Parathyroid adenoma (tissue), 2 donors: Measurements from ENCODE around the gene GPRIN1.
A peak's percentile ranks its signal among the peaks of the same experiment; 100 is the strongest.

Experiments used
- H2AFZ ChIP-seq: fragments of 300-600 bp; sonication (generic); one replicate; pipeline ENCODE4 v1.7.0; 2017; ENCODE audit warnings: antibody characterized with exemption, mild to moderate bottlenecking
- H3K27ac ChIP-seq: fragments of 300-600 bp; sonication (generic); one replicate; pipeline ENCODE4 v1.7.0; 2017
- H3K27me3 ChIP-seq: fragments of 300-600 bp; sonication (generic); one replicate; pipeline ENCODE4 v1.7.0; 2017; ENCODE audit warnings: low read length; ENCODE audit not compliant: control insufficient read depth, insufficient read depth
- H3K36me3 ChIP-seq: fragments of 300-600 bp; sonication (generic); one replicate; pipeline ENCODE4 v1.7.0; 2017; ENCODE audit warnings: low read length; ENCODE audit not compliant: control insufficient read depth, insufficient read depth
- H3K4me1 ChIP-seq: fragments of 300-600 bp; sonication (generic); one replicate; pipeline ENCODE4 v1.7.0; 2017; ENCODE audit warnings: control low read depth
- H3K4me2 ChIP-seq: fragments of 300-600 bp; sonication (generic); one replicate; pipeline ENCODE4 v1.7.0; 2017; ENCODE audit warnings: low read length
- H3K4me3 ChIP-seq: fragments of 300-600 bp; sonication (generic); one replicate; pipeline ENCODE4 v1.7.0; 2017; ENCODE audit warnings: low read depth, low read length
- H3K79me2 ChIP-seq: fragments of 300-600 bp; sonication (generic); one replicate; pipeline ENCODE4 v1.7.0; 2017; ENCODE audit warnings: control low read depth
- H3K9ac ChIP-seq: fragments of 300-600 bp; sonication (generic); one replicate; pipeline ENCODE4 v1.7.0; 2017; ENCODE audit warnings: mild to moderate bottlenecking
- H3K9me3 ChIP-seq: fragments of 300-600 bp; sonication (generic); one replicate; pipeline ENCODE4 v1.7.0; 2017; ENCODE audit warnings: low read length; ENCODE audit not compliant: control insufficient read depth
- TF ChIP-seq, protein P1 (sequence below): fragments of 300-600 bp; sonication (generic); IDR thresholded peaks from one replicate; pipeline ENCODE4 v1.7.0; 2017; ENCODE audit warnings: antibody characterized with exemption, mild to moderate bottlenecking
- donor health status: primary hyperparathyroidism.

Gene GPRIN1

DNA sequence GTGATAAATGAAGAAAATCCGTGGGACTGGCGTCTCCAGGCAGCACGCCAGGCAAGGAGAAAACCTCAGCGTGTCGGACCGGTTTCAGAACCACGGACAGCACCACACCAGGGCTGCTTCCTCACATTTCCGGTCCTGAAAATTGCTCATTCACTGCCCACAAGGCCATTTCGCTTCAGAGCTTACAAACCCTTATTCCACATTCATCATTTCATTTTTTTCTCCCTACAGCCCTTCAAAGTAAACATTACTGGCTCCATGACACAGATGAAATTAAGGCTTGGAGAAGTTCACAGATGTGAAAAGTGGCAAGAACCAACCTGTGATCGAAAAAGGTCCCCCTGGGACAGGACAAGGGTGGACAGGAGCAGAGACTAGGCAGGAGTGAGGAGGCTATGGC is 1.5 kb upstream of the GPRIN1 start:
- no peaks in the 10 kb centered on the region for H3K9me3 ChIP-seq
- no peak overlapping the region for H3K4me2 ChIP-seq
- H3K27ac ChIP-seq, result no peak overlapping the region
- no peaks in the 10 kb centered on the region for H3K27me3 ChIP-seq
- H3K4me1 ChIP-seq, result peaks cover 10% of the 10 kb centered on the region
- H3K9ac ChIP-seq, result no peak overlapping the region
- no peak overlapping the region for H3K4me3 ChIP-seq
- TF ChIP-seq, protein P1, sequence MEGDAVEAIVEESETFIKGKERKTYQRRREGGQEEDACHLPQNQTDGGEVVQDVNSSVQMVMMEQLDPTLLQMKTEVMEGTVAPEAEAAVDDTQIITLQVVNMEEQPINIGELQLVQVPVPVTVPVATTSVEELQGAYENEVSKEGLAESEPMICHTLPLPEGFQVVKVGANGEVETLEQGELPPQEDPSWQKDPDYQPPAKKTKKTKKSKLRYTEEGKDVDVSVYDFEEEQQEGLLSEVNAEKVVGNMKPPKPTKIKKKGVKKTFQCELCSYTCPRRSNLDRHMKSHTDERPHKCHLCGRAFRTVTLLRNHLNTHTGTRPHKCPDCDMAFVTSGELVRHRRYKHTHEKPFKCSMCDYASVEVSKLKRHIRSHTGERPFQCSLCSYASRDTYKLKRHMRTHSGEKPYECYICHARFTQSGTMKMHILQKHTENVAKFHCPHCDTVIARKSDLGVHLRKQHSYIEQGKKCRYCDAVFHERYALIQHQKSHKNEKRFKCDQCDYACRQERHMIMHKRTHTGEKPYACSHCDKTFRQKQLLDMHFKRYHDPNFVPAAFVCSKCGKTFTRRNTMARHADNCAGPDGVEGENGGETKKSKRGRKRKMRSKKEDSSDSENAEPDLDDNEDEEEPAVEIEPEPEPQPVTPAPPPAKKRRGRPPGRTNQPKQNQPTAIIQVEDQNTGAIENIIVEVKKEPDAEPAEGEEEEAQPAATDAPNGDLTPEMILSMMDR, result no peak
- no peaks in the 10 kb centered on the region for H3K79me2 ChIP-seq
- H2AFZ ChIP-seq, result no peak overlapping the region
- no peaks in the 10 kb centered on the region for H3K36me3 ChIP-seq

DNA sequence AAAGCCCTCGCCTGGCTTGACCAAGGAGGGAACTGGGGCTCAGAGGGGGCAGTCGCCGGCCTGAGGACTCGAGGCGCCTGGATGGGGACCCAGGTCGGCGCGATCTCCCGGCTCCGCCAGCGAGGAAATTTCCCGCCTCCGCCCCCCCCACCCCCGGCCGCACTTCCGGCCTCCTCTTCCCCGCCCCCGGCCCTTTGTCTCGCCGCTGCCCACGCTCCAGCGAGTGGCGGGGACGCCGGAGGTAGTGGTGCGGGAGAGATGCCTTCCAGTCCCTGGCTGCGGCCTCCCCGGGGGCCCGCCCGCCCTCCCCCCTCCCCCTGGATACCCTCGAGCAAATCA is 448 bp upstream of the GPRIN1 start:
- Histone ChIP-seq H3K9me3 (no peaks in the 10 kb centered on the region), H2AFZ (peak overlapping the region; percentile 99), H3K27ac (no peak overlapping the region), H3K4me3 (peak overlapping the region; percentile 38), H3K4me2 (peak overlapping the region; percentile 73), H3K36me3 (no peaks in the 10 kb centered on the region), H3K4me1 (peaks cover 10% of the 10 kb centered on the region), H3K79me2 (no peaks in the 10 kb centered on the region), H3K9ac (peak overlapping the region; percentile 72), H3K27me3 (no peaks in the 10 kb centered on the region)
- TF ChIP-seq, protein P1, result no peak

DNA sequence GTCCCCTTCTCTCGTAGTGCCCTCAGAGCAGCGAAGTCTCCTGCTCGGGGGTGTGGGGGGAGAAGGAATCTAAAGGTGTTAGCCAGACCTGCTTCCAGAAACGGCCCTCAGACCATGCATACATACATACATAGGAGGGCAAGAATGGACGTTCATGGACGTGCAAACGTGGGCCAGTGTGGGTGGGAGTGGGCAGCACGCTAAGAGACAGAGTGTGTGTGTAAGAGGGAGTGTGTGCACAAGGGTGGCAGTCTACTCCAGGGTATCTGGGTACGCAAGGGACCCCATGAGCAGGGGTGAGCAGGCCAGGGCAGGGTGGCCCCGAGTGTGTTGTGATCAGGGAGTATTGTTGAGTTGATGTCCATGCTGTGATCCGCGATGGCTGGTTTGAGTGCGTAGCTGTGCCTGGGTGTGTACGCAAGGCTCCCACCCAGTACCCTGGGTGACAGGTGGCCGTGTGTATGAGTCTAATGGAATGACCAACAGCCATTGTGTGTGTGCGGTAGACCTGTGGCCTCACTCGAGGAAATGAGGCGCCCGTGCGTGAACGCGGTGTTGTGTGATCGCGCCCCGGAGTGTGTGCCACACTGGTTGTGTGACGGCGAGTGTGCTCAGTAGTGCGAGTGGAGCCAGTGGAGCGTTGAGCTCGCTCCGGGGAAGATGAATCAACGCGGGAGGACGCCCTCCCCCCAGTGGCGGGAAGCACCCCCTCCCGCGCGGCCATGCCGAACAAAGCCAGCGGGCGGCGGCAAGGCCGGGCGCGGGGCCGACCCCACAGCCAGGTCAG is 826 bp downstream of the GPRIN1 start:
- Histone ChIP-seq H3K4me1 (peaks cover 9% of the 10 kb centered on the region), H3K9ac (no peak overlapping the region), H3K79me2 (no peaks in the 10 kb centered on the region), H3K9me3 (no peaks in the 10 kb centered on the region), H3K27me3 (no peaks in the 10 kb centered on the region), H3K4me2 (no peak overlapping the region), H3K36me3 (no peaks in the 10 kb centered on the region), H3K4me3 (no peak overlapping the region), H3K27ac (peak overlapping the region; percentile 11), H2AFZ (peak overlapping the region; percentile 70)
- TF ChIP-seq, protein P1, result no peak

DNA sequence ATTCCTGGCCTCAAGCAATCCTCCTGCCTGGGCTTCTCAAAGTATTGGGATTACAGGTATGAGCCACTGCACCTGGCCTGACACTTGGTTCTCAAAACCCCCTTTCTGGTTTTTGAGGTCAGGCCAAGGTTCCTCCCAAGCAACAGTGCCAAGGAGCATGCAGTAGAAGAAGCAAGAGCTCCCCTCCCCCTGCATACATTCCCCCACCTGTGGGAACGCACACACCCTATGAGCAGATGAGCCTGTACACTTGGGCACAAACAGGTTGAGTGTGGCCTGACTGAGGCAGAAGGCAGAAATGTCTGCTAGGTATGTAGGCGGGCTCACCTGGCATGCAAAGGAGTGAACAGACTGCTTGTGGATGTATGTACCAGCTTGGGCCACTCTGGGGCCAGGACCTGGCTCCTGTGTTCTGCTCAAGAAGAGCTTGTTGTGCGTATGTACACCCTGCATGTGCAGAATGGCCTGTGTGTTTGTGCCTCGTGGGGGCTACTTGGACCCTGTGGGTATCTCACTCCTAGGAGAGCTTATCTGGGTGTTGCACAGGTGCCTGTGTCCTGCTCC is 1.7 kb downstream of the GPRIN1 start:
- H3K9ac ChIP-seq, result no peak overlapping the region

More for the DNA sequence above, 1.7 kb downstream of the GPRIN1 start:
- H3K4me3 ChIP-seq, result no peak overlapping the region
- no peaks in the 10 kb centered on the region for H3K36me3 ChIP-seq
- no peak overlapping the region for H2AFZ ChIP-seq
- TF ChIP-seq, protein P1, result no peak
- H3K79me2 ChIP-seq, result no peaks in the 10 kb centered on the region
- peaks cover under 1% of the 10 kb centered on the region for H3K4me1 ChIP-seq
- no peaks in the 10 kb centered on the region for H3K9me3 ChIP-seq
- H3K27ac ChIP-seq, result no peak overlapping the region
- H3K4me2 ChIP-seq, result no peak overlapping the region
- no peaks in the 10 kb centered on the region for H3K27me3 ChIP-seq
